GM19193 (cell line): ENCODE measurements around the gene ZNF418.

Experiments used
- POLR2A ChIP-seq: IDR thresholded peaks from 4 replicates; pipeline ENCODE4 v1.6.1; 2011; ENCODE audit not compliant: insufficient read depth, insufficient read length; ENCODE audit errors: extremely low read depth

Gene ZNF418

GRCh38 chr19:57916168-57916995 lies 18.8 kb downstream of the ZNF418 start, which contains the start of gene ZNF417:
ZNF417 (minus strand) TSS chr19:57916592; CDS start chr19:57916411, 181 bp downstream.
- TF ChIP-seq POLR2A = peak; percentile 64

- no peak for TF ChIP-seq POLR2A
Measured at GRCh38 chr19:57914531-57914930, 20.7 kb downstream of the ZNF418 start.

GRCh38 chr19:57907394-57907793 lies 27.8 kb downstream of the ZNF418 start:
- no peak for TF ChIP-seq POLR2A

DNA sequence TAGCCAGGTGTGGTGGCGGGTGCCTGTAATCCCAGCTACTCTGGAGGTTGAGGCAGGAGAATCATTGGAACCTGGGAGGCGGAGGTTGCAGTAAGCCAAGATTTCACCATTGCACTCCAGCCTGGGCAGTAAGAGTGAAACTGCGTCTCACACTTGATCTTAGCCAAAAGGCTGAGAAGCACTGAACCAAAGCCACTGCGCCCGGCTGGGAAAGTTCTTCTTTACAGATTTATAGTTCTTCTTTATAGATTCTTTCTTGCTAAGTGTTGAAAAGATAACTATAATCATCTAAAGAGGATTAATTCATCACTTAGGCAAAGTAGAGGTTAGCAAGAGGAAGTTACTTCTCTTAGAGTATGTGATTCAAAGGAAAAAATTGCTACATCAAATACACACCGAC lies 29.9 kb downstream of the ZNF418 start:
- no peak for TF ChIP-seq POLR2A

- TF ChIP-seq POLR2A = no peak
Measured at GRCh38 chr19:57903618-57904184, 31.5 kb downstream of the ZNF418 start.

- no peak for TF ChIP-seq POLR2A
Measured at GRCh38 chr19:57900311-57900710, 34.9 kb downstream of the ZNF418 start.

GRCh38 chr19:57888560-57889231 lies 46.5 kb downstream of the ZNF418 start, which contains the start of gene ZNF814:
ZNF814 (minus strand) TSS chr19:57889037; CDS start chr19:57888802, 235 bp downstream.
- TF ChIP-seq POLR2A = peak; percentile 65

GRCh38 chr19:57888107-57888559 lies 47.1 kb downstream of the ZNF418 start:
- TF ChIP-seq POLR2A = no peak

GRCh38 chr19:57887195-57887941 lies 47.8 kb downstream of the ZNF418 start:
- no peak for TF ChIP-seq POLR2A

DNA sequence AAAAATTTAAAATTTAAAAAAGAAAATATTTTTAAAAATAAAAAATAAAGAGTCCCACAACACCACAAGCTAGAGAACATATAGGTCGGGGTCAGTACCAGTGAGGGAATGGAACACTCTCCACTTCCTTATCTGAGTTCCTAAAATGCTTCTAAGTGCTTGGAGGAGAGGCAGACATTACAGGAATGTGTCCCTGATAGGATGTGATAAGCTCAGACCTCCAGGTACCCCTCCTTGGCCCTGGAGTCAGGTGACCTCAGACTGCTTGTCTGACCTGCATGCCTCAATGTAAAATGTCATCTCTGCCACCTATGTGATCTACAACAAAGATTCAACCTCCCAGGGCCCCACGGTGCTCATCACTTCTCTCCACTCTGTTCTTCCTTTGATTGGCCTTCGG lies 49.2 kb downstream of the ZNF418 start:
- TF ChIP-seq POLR2A = no peak

- no peak for TF ChIP-seq POLR2A
Measured at GRCh38 chr19:57872450-57872849, 62.8 kb downstream of the ZNF418 start.
